Endodermal cell (in vitro differentiated cells): ENCODE data around the gene BRD8. TPM values are rescaled to one million over a fixed set of nuclear protein-coding genes. Genes with fewer than 3 reads are reported as not detected.

Experiments used
- DNase-seq: peaks from one replicate; pipeline ENCODE4 v3.0.0-alpha.2; 2017
- H3K27ac ChIP-seq: 2 replicates; pipeline ENCODE4 v1.5.1; 2013; ENCODE audit warnings: mild to moderate bottlenecking, low read depth, low read length, moderate library complexity
- H3K27me3 ChIP-seq: 2 replicates; pipeline ENCODE4 v1.6.1; 2013; ENCODE audit warnings: mild to moderate bottlenecking, low read length, moderate library complexity; ENCODE audit not compliant: insufficient read depth, control insufficient read depth, poor library complexity, severe bottlenecking
- H3K36me3 ChIP-seq: 2 replicates; pipeline ENCODE4 v1.7.0; 2013; ENCODE audit warnings: mild to moderate bottlenecking, low read length, moderate library complexity; ENCODE audit not compliant: control insufficient read depth, insufficient read depth
- H3K4me1 ChIP-seq: one replicate; pipeline ENCODE4 v1.7.0; 2013; ENCODE audit warnings: low read length; ENCODE audit not compliant: control insufficient read depth, insufficient read depth
- H3K4me3 ChIP-seq: 2 replicates; pipeline ENCODE4 v1.5.1; 2013; ENCODE audit warnings: mild to moderate bottlenecking, low read length, moderate library complexity
- H3K9ac ChIP-seq: 2 replicates; pipeline ENCODE4 v1.6.1; 2013; ENCODE audit warnings: mild to moderate bottlenecking, low read length, moderate library complexity; ENCODE audit not compliant: poor library complexity, severe bottlenecking; ENCODE audit errors: extremely low read depth
- H3K9me3 ChIP-seq: 2 replicates; pipeline ENCODE4 v1.6.1; 2013; ENCODE audit warnings: mild to moderate bottlenecking, low read length, moderate library complexity; ENCODE audit not compliant: control insufficient read depth
- H3K27ac Mint-ChIP-seq: 2 replicates; pipeline ENCODE4 v1.8.0; 2020; ENCODE audit warnings: mixed read lengths
- H3K27me3 Mint-ChIP-seq: 2 replicates; pipeline ENCODE4 v1.8.0; 2021; ENCODE audit warnings: mild to moderate bottlenecking, mixed read lengths; ENCODE audit not compliant: insufficient read depth
- H3K36me3 Mint-ChIP-seq: 2 replicates; pipeline ENCODE4 v1.8.0; 2020; ENCODE audit warnings: low read depth, mixed read lengths
- H3K4me1 Mint-ChIP-seq: 2 replicates; pipeline ENCODE4 v1.8.0; 2020; ENCODE audit warnings: mixed read lengths
- H3K4me3 Mint-ChIP-seq: 2 replicates; pipeline ENCODE4 v1.8.0; 2020; ENCODE audit warnings: mild to moderate bottlenecking, moderate library complexity, mixed read lengths
- H3K9me3 Mint-ChIP-seq: 2 replicates; pipeline ENCODE4 v1.8.0; 2020; ENCODE audit warnings: mild to moderate bottlenecking, mixed read lengths
- CTCF ChIP-seq: fragments of 200-600 bp; sonication (generic); conservative IDR thresholded peaks from 2 replicates; pipeline ENCODE4 v1.5.0; 2021; ENCODE audit warnings: antibody characterized with exemption, mild to moderate bottlenecking
- WGBS, 2 experiments: methylation state at CpG; one replicate each; pipeline versions ENCODE4 v1.1.5 to v1.1.7; 2013; ENCODE audit warnings: missing lambda C conversion rate in 2 of 2, mixed read lengths in 1 of 2; ENCODE audit not compliant: insufficient coverage in 1 of 2, insufficient read length in 1 of 2; 5-methylcytosine and 5-hydroxymethylcytosine counted together
- total RNA-seq, 2 donors: library from RNA; stranded (reverse); fragmentation: NEBNext Ultra II Directional in 1 of 2; extraction: Animal tissue kit (Norgen Biotek cat#: 25700) in 1 of 2; gene quantifications; 2 replicates in 1 of 2; 3 replicates in 1 of 2; pipeline ENCODE4 v1.2.1, GENCODE V29; 2021

The BRD8 gene
- total RNA-seq, 2 donors from 2014 or later, result 120 to 122 TPM

- H3K9ac ChIP-seq, result no peak overlapping the region
- no peak overlapping the region for H3K27ac ChIP-seq
- no peaks in the 10 kb centered on the region for H3K4me1 ChIP-seq
- WGBS, 2 experiments, result 96 to 100% methylated on average over 2 to 5 of the region's 5 CpGs
- H3K4me3 ChIP-seq, result no peak overlapping the region
- H3K27me3 ChIP-seq, result no peaks in the 10 kb centered on the region
- Mint-ChIP-seq H3K4me1 (no peaks in the 10 kb centered on the region), H3K36me3 (peaks cover 86% of the 10 kb centered on the region), H3K27me3 (no peaks in the 10 kb centered on the region), H3K9me3 (no peaks in the 10 kb centered on the region), H3K4me3 (no peak overlapping the region), H3K27ac (no peak overlapping the region)
- H3K9me3 ChIP-seq, result no peaks in the 10 kb centered on the region
- no peak for TF ChIP-seq CTCF
- peaks cover 99% of the 10 kb centered on the region for H3K36me3 ChIP-seq
- DNase-seq, result no peak
Observed at GRCh38 chr5:138169124-138169523, 9.3 kb downstream of the BRD8 start.

- no peaks in the 10 kb centered on the region for H3K9me3 Mint-ChIP-seq
- H3K27ac ChIP-seq, result no peak overlapping the region
- no peaks in the 10 kb centered on the region for H3K27me3 Mint-ChIP-seq
- no peak overlapping the region for H3K4me3 Mint-ChIP-seq
- no peak for TF ChIP-seq CTCF
- H3K4me1 ChIP-seq, result no peaks in the 10 kb centered on the region
- no peak for DNase-seq
- no peaks in the 10 kb centered on the region for H3K27me3 ChIP-seq
- no peak overlapping the region for H3K27ac Mint-ChIP-seq
- H3K36me3 ChIP-seq, result peaks cover 97% of the 10 kb centered on the region
- H3K36me3 Mint-ChIP-seq, result peaks cover 91% of the 10 kb centered on the region
- H3K9me3 ChIP-seq, result no peaks in the 10 kb centered on the region
- no peak overlapping the region for H3K4me3 ChIP-seq
- H3K4me1 Mint-ChIP-seq, result no peaks in the 10 kb centered on the region
- no peak overlapping the region for H3K9ac ChIP-seq
Observed at GRCh38 chr5:138163721-138164120, 14.7 kb downstream of the BRD8 start.

- Mint-ChIP-seq H3K4me1 (no peaks in the 10 kb centered on the region), H3K27ac (no peak overlapping the region), H3K9me3 (no peaks in the 10 kb centered on the region), H3K36me3 (peaks cover 89% of the 10 kb centered on the region), H3K27me3 (no peaks in the 10 kb centered on the region), H3K4me3 (no peak overlapping the region)
- WGBS, 2 experiments, result 92 to 96% methylated on average over 1 to 4 of the region's 4 CpGs
- H3K4me1 ChIP-seq, result no peaks in the 10 kb centered on the region
- H3K36me3 ChIP-seq, result peaks cover 88% of the 10 kb centered on the region
- no peaks in the 10 kb centered on the region for H3K27me3 ChIP-seq
- no peaks in the 10 kb centered on the region for H3K9me3 ChIP-seq
- no peak overlapping the region for H3K27ac ChIP-seq
- H3K4me3 ChIP-seq, result no peak overlapping the region
- no peak for DNase-seq
- no peak overlapping the region for H3K9ac ChIP-seq
- TF ChIP-seq CTCF, result no peak
Observed at GRCh38 chr5:138160706-138161105, 17.7 kb downstream of the BRD8 start.
